Astrocyte (in vitro differentiated cells and primary cell): Measurements from ENCODE around the gene SARDH.

ENCODE experiments used
- CTCF ChIP-seq: IDR thresholded peaks from 2 replicates; pipeline ENCODE4 v1.5.1; 2011; ENCODE audit warnings: low read depth, mild to moderate bottlenecking, inconsistent platforms, low read length, moderate library complexity; ENCODE audit not compliant: insufficient read depth
- EZH2 ChIP-seq: IDR thresholded peaks from 2 replicates; pipeline ENCODE4 v1.6.1; 2012; ENCODE audit warnings: mild to moderate bottlenecking, low read length, inconsistent platforms; ENCODE audit not compliant: insufficient read depth

- no peak for TF ChIP-seq EZH2
- TF ChIP-seq CTCF: no peak
Observed at GRCh38 chr9:133622555-133622954, 115.6 kb downstream of the SARDH start.
